ENCODE data around the gene PAF1. TPM values are rescaled to one million over a fixed set of nuclear protein-coding genes. Genes with fewer than 3 reads are reported as not detected.

Gene PAF1
- total RNA-seq, 2 experiments from 2014 or later = 40.7 to 47.0 TPM

DNA sequence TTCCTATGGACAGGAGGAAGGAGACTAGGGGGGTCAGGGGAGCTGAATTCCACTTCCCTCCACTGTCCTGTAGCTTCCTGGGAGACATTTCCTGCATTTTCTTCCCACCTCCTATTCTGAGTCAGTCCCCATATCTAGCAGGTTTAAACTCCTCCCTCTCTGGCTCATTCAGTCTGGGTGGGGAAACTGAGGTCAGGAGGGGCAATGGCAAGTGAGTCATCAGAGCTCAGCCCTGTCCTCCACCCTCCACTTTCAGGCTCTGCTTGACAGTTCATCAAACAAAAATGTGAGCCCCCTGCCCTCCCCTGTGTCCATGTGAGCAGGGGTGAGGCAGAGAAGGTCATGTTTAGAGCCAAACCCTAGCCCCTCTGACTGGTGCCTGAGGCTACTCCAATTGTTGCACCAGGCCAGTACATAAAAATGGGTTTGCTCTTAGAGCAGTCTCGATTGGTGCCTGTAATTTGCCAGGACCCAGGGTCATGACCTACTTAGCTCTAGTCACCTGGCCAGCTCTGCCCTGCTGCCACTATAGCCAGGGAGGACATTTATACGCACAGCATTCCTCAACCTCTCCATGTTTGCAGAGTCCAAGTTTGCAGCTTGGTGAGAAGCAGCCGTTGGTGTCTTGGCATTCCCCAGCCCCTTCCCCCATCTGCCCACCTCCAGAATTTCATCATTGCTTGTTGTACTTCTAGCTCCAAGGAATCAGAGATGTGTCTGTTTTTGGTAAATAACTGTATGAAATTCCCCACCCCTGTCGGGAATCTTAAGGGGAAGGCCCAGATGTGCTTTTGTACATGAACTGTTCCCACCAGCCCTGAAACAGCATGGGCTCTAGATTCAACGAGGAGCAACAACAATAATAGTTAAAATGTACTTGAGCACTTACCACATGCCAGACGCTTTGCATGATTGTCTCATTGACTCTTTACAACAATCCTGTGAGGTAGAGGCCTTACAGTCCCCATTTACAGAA lies 27.9 kb downstream of the PAF1 start:
- Mint-ChIP-seq H3K4me3 (no peak overlapping the region), H3K27me3 (no peaks in the 10 kb centered on the region), H3K4me1 (peaks cover 2% of the 10 kb centered on the region), H3K36me3 (peaks cover 11% of the 10 kb centered on the region), H3K9me3 (no peaks in the 10 kb centered on the region), H3K27ac (no peak overlapping the region)
- DNase-seq (no peak), ATAC-seq (ENCODE audit: low read depth) (no peak)
- POLR2A ChIA-PET = interaction anchor here (1.2 kb wide), 1 partner anchor 27 kb away, joined by 3 read pairs; the partner anchor contains the start of gene GMFG

DNA sequence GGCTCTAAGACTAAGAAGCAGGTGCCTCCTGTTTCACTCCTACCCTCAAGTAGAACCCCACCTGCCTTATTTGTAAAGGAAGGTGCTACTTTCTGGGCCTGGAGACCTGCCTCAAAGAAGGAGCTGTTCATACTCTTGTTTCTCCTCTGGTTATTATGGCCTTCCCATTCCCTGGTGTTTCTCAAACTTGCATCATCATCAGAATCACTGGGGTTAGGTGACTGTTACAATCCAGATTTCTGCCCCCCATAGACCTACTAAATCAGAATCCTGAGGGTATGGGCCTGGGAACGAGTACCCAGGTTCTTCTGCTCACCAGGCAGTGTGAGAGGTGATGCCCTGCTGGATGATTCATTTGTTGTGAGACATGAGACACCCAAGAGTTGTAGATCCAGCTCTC lies 30.3 kb downstream of the PAF1 start:
- Mint-ChIP-seq H3K9me3 (no peaks in the 10 kb centered on the region), H3K27me3 (no peaks in the 10 kb centered on the region), H3K36me3 (peaks cover 15% of the 10 kb centered on the region), H3K27ac (no peak overlapping the region), H3K4me1 (peaks cover 2% of the 10 kb centered on the region), H3K4me3 (no peak overlapping the region)
- DNase-seq = no peak
- no peak for ATAC-seq (ENCODE audit: low read depth)
- POLR2A ChIA-PET = no interaction called here

DNA sequence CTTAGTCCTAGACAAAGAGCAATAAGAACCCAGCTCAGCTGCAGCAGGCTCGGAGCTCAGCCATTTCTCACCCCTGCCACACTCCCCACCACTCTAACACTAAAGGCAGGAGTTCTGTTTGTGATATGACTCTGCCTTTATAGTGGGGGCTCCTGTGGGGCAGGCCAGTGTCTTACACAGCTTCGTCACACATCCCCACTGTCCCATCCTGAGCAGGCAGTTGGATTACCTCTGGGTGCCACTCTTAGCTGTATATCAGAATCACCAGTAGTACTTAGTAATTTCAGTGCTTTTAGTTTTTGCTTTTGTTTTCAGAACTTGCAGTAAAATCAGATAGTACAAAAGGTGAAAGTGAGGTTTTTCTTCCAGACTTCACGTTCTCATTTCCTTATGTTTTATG lies 31.9 kb downstream of the PAF1 start:
- H3K27ac Mint-ChIP-seq = no peak overlapping the region
- no peak for DNase-seq
- POLR2A ChIA-PET = interaction anchor here (0.6 kb wide), 1 partner anchor 36 kb away, joined by 3 read pairs; no protein-coding TSS in a partner anchor
- ATAC-seq (ENCODE audit: low read depth) = no peak
- peaks cover 18% of the 10 kb centered on the region for H3K36me3 Mint-ChIP-seq
- no peaks in the 10 kb centered on the region for H3K27me3 Mint-ChIP-seq
- H3K9me3 Mint-ChIP-seq = no peaks in the 10 kb centered on the region
- H3K4me3 Mint-ChIP-seq = no peak overlapping the region
- peaks cover 2% of the 10 kb centered on the region for H3K4me1 Mint-ChIP-seq

DNA sequence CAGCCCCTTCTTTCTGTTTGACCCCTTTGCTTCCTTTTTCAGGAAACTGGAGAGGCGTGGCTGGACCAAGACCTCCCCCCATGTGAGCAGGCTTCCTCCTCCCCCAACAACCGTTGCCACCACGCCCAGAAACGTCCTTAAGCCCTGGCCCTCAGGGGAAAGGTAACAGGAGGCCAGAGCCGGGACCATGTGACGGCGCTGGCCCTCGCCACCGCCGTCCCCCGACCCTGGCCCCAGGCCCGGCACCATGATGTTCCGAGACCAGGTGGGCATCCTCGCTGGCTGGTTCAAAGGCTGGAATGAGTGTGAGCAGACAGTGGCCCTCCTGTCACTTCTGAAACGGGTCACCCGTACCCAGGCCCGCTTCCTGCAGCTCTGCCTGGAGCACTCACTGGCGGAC lies 34.3 kb downstream of the PAF1 start:
- DNase-seq (no peak), ATAC-seq (ENCODE audit: low read depth) (no peak)
- H3K9me3 Mint-ChIP-seq = no peaks in the 10 kb centered on the region
- H3K36me3 Mint-ChIP-seq = peaks cover 25% of the 10 kb centered on the region
- H3K27ac Mint-ChIP-seq = no peak overlapping the region
- no peaks in the 10 kb centered on the region for H3K27me3 Mint-ChIP-seq
- peaks cover 6% of the 10 kb centered on the region for H3K4me1 Mint-ChIP-seq
- no peak overlapping the region for H3K4me3 Mint-ChIP-seq
- POLR2A ChIA-PET = no interaction called here

DNA sequence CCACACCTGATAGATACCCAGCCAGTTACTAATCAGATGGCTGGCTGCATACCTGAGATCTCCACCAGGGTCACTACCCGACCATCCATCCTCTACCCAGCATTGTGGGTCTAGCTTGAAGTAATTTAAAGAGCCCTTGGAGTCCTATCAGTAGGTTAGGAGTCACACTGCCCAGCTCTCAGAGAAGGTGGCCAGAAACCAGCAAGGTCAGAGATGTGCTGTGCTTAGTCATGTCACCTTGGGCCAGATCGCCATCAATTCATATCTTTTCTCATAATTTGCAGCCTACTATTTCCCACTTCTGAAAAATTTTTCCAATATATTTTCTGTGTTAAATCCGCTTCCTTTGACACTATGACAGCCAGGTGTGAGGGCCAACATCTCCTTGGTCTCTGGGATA lies 34.8 kb downstream of the PAF1 start:
- H3K27ac Mint-ChIP-seq = no peak overlapping the region
- H3K36me3 Mint-ChIP-seq = peaks cover 26% of the 10 kb centered on the region
- no peaks in the 10 kb centered on the region for H3K27me3 Mint-ChIP-seq
- DNase-seq (no peak), ATAC-seq (ENCODE audit: low read depth) (no peak)
- H3K9me3 Mint-ChIP-seq = no peaks in the 10 kb centered on the region
- H3K4me1 Mint-ChIP-seq = peaks cover 11% of the 10 kb centered on the region
- no peak overlapping the region for H3K4me3 Mint-ChIP-seq
- POLR2A ChIA-PET = no interaction called here

DNA sequence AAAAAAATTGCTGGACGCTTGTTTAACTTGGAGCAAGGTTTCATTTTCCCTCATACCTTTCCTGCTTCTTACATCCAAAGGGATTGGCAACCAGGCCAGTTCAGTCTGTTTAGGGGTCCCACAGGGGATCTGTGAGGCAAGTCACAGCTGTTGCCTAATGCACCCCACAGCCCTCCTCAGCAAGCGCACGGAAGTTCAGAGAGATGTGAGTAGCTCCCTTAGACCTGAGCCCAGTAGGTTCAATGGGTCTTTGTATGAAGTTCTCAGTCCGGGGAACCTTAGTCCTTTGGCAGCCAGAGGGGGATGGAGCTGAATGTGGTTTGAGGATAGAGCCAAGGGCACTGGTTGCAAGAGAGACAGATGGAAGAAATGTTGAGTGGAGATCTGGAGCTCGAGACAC lies 35.7 kb downstream of the PAF1 start:
- H3K36me3 Mint-ChIP-seq = peaks cover 25% of the 10 kb centered on the region
- no peak overlapping the region for H3K4me3 Mint-ChIP-seq
- POLR2A ChIA-PET = no interaction called here
- H3K4me1 Mint-ChIP-seq = peaks cover 9% of the 10 kb centered on the region
- H3K27me3 Mint-ChIP-seq = no peaks in the 10 kb centered on the region
- DNase-seq (no peak), ATAC-seq (ENCODE audit: low read depth) (no peak)
- no peak overlapping the region for H3K27ac Mint-ChIP-seq
- H3K9me3 Mint-ChIP-seq = no peaks in the 10 kb centered on the region

DNA sequence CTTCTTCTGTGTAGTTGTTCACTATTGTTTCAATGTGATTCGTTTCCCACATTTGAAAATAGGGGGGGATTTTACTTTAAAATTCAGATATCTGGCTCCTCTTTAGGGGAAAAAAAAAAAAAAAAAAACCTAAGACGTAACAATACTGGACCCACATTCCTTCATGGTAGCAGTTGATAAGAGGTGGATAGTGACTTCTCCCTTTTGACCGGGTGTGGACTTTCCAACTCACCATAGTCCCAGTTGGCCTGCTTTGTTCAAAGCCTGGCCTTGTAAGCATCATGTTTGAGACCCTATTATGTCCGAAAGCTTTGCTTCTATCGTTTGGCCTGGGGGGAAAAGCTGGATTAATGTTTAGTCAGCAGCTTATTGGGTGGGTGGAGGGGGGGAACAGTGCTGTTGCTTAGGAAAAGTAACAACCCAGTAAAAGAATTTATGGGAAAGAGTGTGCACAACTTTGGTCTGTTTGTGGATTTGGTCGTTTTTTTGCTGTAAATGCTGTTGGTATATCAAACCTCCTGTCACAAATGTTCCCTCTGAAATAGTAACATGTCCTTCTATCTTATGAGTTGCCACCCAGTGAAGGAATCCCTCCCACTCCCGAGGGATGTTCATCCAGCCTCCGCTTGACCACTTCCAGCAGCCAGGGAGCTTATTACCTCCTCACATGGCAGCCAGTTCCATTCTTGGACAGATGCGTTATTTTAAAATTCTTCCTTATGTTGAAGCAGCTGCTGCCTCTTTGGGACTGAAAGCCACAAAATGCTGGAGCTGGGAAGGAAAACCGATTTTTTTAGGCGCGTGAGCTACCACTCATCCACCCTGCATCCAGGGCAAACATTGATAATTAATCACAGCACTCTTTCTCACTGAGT lies 38.3 kb downstream of the PAF1 start:
- Mint-ChIP-seq H3K27me3 (no peaks in the 10 kb centered on the region), H3K9me3 (no peaks in the 10 kb centered on the region), H3K27ac (no peak overlapping the region), H3K4me1 (peaks cover 19% of the 10 kb centered on the region), H3K36me3 (peaks cover 29% of the 10 kb centered on the region), H3K4me3 (no peak overlapping the region)
- DNase-seq (no peak), ATAC-seq (ENCODE audit: low read depth) (no peak)
- POLR2A ChIA-PET = no interaction called here

DNA sequence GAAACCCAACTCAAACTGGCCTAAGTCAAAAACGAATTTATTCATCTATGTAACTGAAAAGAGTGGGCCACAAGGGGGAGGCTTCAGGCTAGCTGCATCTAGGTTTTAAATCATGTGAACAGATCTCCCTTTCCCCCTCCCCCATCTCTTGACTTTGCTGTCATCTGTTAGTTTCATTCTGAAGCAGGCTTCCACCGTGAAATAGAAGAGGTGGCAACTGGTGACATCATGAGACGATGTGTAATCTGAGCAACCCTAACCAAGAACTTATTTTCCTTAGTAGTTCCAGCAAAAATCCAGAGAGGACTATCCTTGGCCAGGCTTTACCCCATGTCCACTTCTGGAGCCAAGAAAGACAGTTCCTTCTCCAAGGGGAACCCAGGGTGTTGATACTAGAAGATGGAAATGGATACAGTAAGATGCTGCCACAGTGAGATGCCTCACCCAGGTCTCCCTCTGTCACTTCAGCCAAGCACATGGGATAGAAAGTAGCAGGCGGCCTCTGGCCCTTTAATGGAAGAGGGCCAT lies 39.3 kb downstream of the PAF1 start:
- POLR2A ChIA-PET = interaction anchor here (1.3 kb wide), 1 partner anchor 9 kb away, joined by 9 read pairs; the partner anchor contains the start of gene SAMD4B
- no peaks in the 10 kb centered on the region for H3K27me3 Mint-ChIP-seq

DNA sequence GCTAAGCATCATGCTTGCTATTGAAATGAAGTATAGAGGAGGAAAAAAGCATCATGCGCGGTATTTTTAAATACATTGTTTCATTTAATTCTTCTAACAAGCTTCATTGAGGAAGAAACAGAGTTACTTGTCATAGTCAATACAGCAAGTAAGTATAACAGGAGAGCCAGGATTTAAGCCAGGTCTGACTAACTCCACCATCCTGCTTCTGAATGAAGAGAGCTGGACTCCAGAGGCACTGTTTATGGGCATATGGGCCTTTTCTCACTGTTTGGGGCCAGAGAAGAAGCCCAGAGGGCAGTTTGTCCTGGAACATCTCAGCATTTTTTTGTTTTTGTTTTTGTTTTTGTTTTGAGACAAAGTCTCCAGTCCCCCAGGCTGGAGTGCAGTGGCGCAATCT lies 40.8 kb downstream of the PAF1 start:
- H3K9me3 Mint-ChIP-seq = no peaks in the 10 kb centered on the region
- peaks cover 23% of the 10 kb centered on the region for H3K36me3 Mint-ChIP-seq
- H3K27me3 Mint-ChIP-seq = no peaks in the 10 kb centered on the region
- peaks cover 28% of the 10 kb centered on the region for H3K4me1 Mint-ChIP-seq
- POLR2A ChIA-PET = interaction anchor here (1.3 to 1.7 kb wide), 2 partner anchors 8 to 62 kb away, joined by 3 to 9 read pairs; partner anchors contain the start of genes PLEKHG2 and SAMD4B
- no peak overlapping the region for H3K4me3 Mint-ChIP-seq
- no peak for ATAC-seq (ENCODE audit: low read depth)
- H3K27ac Mint-ChIP-seq = no peak overlapping the region
- no peak for DNase-seq

More for the DNA sequence above, 39.3 kb downstream of the PAF1 start:
- DNase-seq (no peak), ATAC-seq (ENCODE audit: low read depth) (peak; percentile 74)
- Mint-ChIP-seq H3K27ac (peak overlapping the region; percentile 31), H3K4me1 (peaks cover 22% of the 10 kb centered on the region), H3K9me3 (no peaks in the 10 kb centered on the region), H3K36me3 (peaks cover 27% of the 10 kb centered on the region), H3K4me3 (no peak overlapping the region)

DNA sequence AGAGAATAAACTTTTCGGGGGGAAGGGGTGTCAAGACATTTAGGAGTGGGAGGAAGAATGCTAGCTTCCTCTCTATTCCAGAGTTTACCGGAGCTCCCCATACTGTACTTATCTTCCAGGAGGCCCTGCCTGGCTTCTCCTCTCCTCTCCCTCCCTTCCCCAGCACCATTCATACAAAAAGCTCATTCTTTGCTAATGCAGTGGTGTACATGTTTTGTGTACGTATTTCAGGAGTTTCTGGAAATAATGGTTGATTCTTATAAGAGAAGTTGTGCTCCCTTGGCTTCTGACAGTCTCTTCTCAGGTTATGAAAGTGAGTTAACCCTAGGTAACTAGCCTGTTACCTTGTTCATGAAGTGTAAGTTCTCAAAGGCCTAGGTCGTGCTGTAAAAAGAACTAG lies 41.6 kb downstream of the PAF1 start:
- Mint-ChIP-seq H3K4me3 (no peak overlapping the region), H3K36me3 (peaks cover 25% of the 10 kb centered on the region), H3K27ac (no peak overlapping the region), H3K9me3 (no peaks in the 10 kb centered on the region), H3K4me1 (peaks cover 35% of the 10 kb centered on the region), H3K27me3 (no peaks in the 10 kb centered on the region)
- POLR2A ChIA-PET = interaction anchor here (1.7 kb wide), 1 partner anchor 63 kb away, joined by 3 read pairs; the partner anchor contains the start of gene PLEKHG2
- DNase-seq = no peak
- no peak for ATAC-seq (ENCODE audit: low read depth)

DNA sequence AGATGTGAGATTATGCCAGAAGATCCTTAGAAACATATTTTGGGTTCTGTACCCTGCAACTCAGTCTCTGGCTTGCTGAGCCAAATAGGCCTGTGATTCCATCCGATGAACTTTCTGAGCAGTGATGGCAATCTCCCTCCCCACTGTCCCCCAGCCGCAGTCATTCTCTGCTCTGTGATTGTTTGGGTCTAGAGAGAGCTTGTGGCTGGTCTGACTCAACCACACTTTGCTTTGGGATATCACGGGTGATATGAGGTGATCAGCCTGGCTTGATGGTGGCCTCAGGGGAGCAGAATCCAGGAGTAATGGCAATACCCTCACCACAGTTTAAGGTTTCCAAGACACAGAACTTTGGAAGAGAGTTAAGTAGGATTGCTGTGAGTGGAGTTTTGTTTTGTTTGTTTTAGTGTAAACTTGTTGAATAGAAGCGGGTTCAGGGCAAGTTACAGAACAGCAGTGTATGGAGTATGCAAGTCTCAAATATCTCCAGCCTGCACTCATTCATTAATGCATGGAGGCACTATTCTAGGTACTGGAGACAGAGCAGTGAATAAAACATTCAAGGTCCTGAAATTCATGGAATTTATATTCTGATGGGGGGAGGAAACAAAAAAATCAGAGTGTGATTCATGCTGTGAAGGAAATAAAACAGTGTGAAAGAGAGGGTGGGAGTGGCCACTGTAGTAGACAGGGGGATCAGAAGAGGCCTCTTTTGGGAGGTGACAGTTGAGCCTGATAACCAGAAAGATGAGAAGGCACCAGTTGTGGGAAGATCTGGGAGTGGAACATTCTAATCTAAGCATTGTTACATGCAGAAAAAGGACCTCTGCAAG lies 43.4 kb downstream of the PAF1 start:
- ATAC-seq (ENCODE audit: low read depth) (no peak), DNase-seq (no peak)
- Mint-ChIP-seq H3K27ac (no peak overlapping the region), H3K9me3 (no peaks in the 10 kb centered on the region), H3K36me3 (peaks cover 23% of the 10 kb centered on the region), H3K27me3 (no peaks in the 10 kb centered on the region), H3K4me1 (peaks cover 48% of the 10 kb centered on the region), H3K4me3 (no peak overlapping the region)
- POLR2A ChIA-PET = no interaction called here

DNA sequence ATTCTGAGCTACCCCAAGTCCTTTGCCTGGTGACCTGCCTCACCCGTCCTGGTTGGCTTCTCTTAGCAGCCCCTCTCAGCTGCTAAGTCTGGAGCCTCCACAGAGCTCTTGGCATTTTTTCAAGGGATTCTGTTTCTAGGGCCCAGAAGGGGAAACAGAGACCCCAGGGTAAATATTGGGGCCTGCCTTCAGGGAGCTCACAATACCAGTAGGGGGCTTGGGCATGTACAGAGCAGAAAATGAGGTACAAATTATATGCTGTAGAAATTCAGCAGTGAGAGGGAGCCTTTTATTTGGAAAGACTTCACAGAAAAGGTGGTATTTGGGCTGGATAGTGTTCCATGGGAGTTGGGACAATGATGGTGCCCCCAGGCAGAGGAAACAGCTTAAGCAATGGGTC lies 45.0 kb downstream of the PAF1 start:
- no peaks in the 10 kb centered on the region for H3K27me3 Mint-ChIP-seq
- POLR2A ChIA-PET = interaction anchor here (1.1 kb wide), 1 partner anchor 11 kb away, joined by 3 read pairs; no protein-coding TSS in a partner anchor
- no peak for ATAC-seq (ENCODE audit: low read depth)
- DNase-seq = no peak
- H3K4me3 Mint-ChIP-seq = no peak overlapping the region
- peak overlapping the region; percentile 14 for H3K27ac Mint-ChIP-seq
- H3K4me1 Mint-ChIP-seq = peaks cover 42% of the 10 kb centered on the region
- peaks cover 17% of the 10 kb centered on the region for H3K36me3 Mint-ChIP-seq
- H3K9me3 Mint-ChIP-seq = no peaks in the 10 kb centered on the region

All from activated naive CD8-positive, alpha-beta T cell treated with anti-CD3 and anti-CD28 coated beads, Interleukin-2, amount 10 ng/mL, durations not matched to agents 7 days and 5 days (primary cell).